GM12878 (cell line): Measurements from ENCODE around the gene ARL10. TPM values are rescaled to one million over a fixed set of nuclear protein-coding genes. Genes with fewer than 3 reads are reported as not detected.

ENCODE experiments used
- ATAC-seq: fragments of 200-7000 bp; cut with Tn5 transposase; 3 replicates; pipeline ENCODE4 v1.9.1; 2020; ENCODE audit warnings: mild to moderate bottlenecking, moderate library complexity
- BruUV-seq: library from RNA; stranded (reverse); fragments of 400-500 nt; replicated peaks from 2 replicates; lab custom pipeline; 2021; lab: Mats Ljungman, UMichigan
- CTCF ChIA-PET: fragments of 300-600 bp; sonication (Branson Sonifier 250); formaldehyde crosslinking; extraction: SDS; loops from one replicate; lab custom pipeline; 2021; ENCODE audit warnings: inconsistent platforms; lab: Yijun Ruan, JAX
- POLR2A ChIA-PET: fragments of 350-600 bp; formaldehyde crosslinking; extraction: SDS; loops from one replicate; lab custom pipeline; 2021; ENCODE audit warnings: inconsistent platforms; lab: Charles Lee
- RAD21 ChIA-PET: fragments of 300-600 bp; sonication (Branson Sonifier 250); formaldehyde crosslinking; loops from one replicate; lab custom pipeline; 2023; ENCODE audit warnings: antibody characterized with exemption; ENCODE audit not compliant: unreplicated experiment; lab: Charles Lee
- SMC1A ChIA-PET: fragments of 300-600 bp; sonication (Branson Sonifier 250); formaldehyde crosslinking; loops from one replicate; lab custom pipeline; 2023; ENCODE audit not compliant: unreplicated experiment, uncharacterized antibody; lab: Charles Lee
- DNase-seq: peaks from one replicate; pipeline ENCODE4 v3.0.0-alpha.2; 2011; ENCODE audit warnings: low read depth, low spot score
- FAIRE-seq: peaks from 3 replicates; lab custom pipeline; 2011; peaks lifted over from hg19 to GRCh38; lab: Jason Lieb, UNC
- H2AFZ ChIP-seq: 2 replicates; pipeline ENCODE4 v1.6.0; 2011; ENCODE audit warnings: low read depth, low read length, control low read depth; ENCODE audit not compliant: control insufficient read depth
- H3K27ac ChIP-seq: 2 replicates; pipeline ENCODE4 v1.5.1; 2011; ENCODE audit warnings: control low read depth; ENCODE audit not compliant: control insufficient read depth, insufficient read depth
- H3K27me3 ChIP-seq, 2 experiments: replicated peaks in 1 of 2; 2 replicates each; pipeline versions ENCODE4 v1.6.0 to v1.6.1; 2011; ENCODE audit warnings: low read length in 1 of 2; ENCODE audit not compliant: control insufficient read depth in 2 of 2, insufficient read depth in 2 of 2
- H3K36me3 ChIP-seq, 2 experiments: 2 replicates each; pipeline ENCODE4 v1.5.1; 2011; ENCODE audit warnings: low read length in 1 of 2; ENCODE audit not compliant: control insufficient read depth in 2 of 2, insufficient read depth in 2 of 2
- H3K4me1 ChIP-seq: 2 replicates; pipeline ENCODE4 v1.6.1; 2011; ENCODE audit warnings: mild to moderate bottlenecking, low read length, moderate library complexity, mixed read lengths; ENCODE audit not compliant: control insufficient read depth, insufficient read depth
- H3K4me2 ChIP-seq: 2 replicates; pipeline ENCODE4 v1.6.0; 2011; ENCODE audit warnings: control low read depth; ENCODE audit not compliant: control insufficient read depth, insufficient read depth
- H3K4me3 ChIP-seq: fragments of 200-600 bp; sonication (generic); 2 replicates; pipeline ENCODE4 v1.5.1; 2016
- H3K79me2 ChIP-seq: 2 replicates; pipeline ENCODE4 v1.6.0; 2011; ENCODE audit warnings: low read length; ENCODE audit not compliant: control insufficient read depth, insufficient read depth
- H3K9ac ChIP-seq: 2 replicates; pipeline ENCODE4 v1.8.0; 2011; ENCODE audit warnings: low read length, control low read depth, mixed read lengths; ENCODE audit not compliant: control insufficient read depth, insufficient read depth
- H3K9me3 ChIP-seq: replicated peaks from 3 replicates; pipeline ENCODE4 v1.5.1; 2011; ENCODE audit warnings: mild to moderate bottlenecking, low read length; ENCODE audit not compliant: control insufficient read depth, insufficient read depth
- H4K20me1 ChIP-seq: 2 replicates; pipeline ENCODE4 v1.6.0; 2011; ENCODE audit not compliant: control insufficient read depth, insufficient read depth
- BMI1 ChIP-seq: fragments of 450-650 bp; IDR thresholded peaks from 2 replicates; pipeline ENCODE4 v1.6.1; 2016; ENCODE audit warnings: mild to moderate bottlenecking, moderate library complexity, borderline replicate concordance
- CEBPB ChIP-seq, 2 experiments: fragments of 150-350 bp in 1 of 2; IDR thresholded peaks; 2 replicates each; pipeline ENCODE4 v1.6.1; 2012 to 2014; ENCODE audit warnings: low read depth in 2 of 2, low read length in 2 of 2, borderline replicate concordance in 1 of 2, inconsistent platforms in 1 of 2
- HCFC1 ChIP-seq: fragments of 150-350 bp; IDR thresholded peaks from 2 replicates; pipeline ENCODE4 v1.6.1; 2014; ENCODE audit warnings: low read length
- IKZF1 ChIP-seq: fragments of 450-650 bp; conservative IDR thresholded peaks from 2 replicates; pipeline ENCODE4 v1.6.1; 2017; ENCODE audit warnings: antibody characterized with exemption, mild to moderate bottlenecking
- JUNB ChIP-seq: IDR thresholded peaks from 2 replicates; pipeline ENCODE4 v1.6.1; 2016; ENCODE audit warnings: antibody characterized with exemption, mild to moderate bottlenecking
- KAT2A ChIP-seq: conservative IDR thresholded peaks from 2 replicates; pipeline ENCODE4 v1.6.1; 2011; ENCODE audit warnings: low read depth, low read length; ENCODE audit not compliant: control insufficient read depth
- MTA3 ChIP-seq: IDR thresholded peaks from 2 replicates; pipeline ENCODE4 v1.6.1; 2012; ENCODE audit warnings: low read length, inconsistent platforms, borderline replicate concordance
- NBN ChIP-seq: fragments of 450-650 bp; IDR thresholded peaks from 2 replicates; pipeline ENCODE4 v1.6.1; 2016
- NR2C1 ChIP-seq: fragments of 450-650 bp; IDR thresholded peaks from 2 replicates; pipeline ENCODE4 v1.6.1; 2017; ENCODE audit warnings: antibody characterized with exemption, mild to moderate bottlenecking, moderate library complexity
- SREBF1 ChIP-seq: IDR thresholded peaks from 2 replicates; pipeline ENCODE4 v1.6.1; 2012; ENCODE audit warnings: mild to moderate bottlenecking, low read length
- TCF12 ChIP-seq: IDR thresholded peaks from 2 replicates; pipeline ENCODE4 v1.6.1; 2011; ENCODE audit warnings: low read depth, mild to moderate bottlenecking, low read length
- ZNF384 ChIP-seq: IDR thresholded peaks from 2 replicates; pipeline ENCODE4 v1.6.1; 2012; ENCODE audit warnings: low read depth, mild to moderate bottlenecking, low read length, improper control_type of control experiment, borderline replicate concordance
- ZSCAN29 ChIP-seq: fragments of 450-650 bp; IDR thresholded peaks from 2 replicates; pipeline ENCODE4 v1.6.1; 2017; ENCODE audit warnings: mild to moderate bottlenecking, moderate library complexity
- WGBS: methylation state at CpG from one replicate; pipeline ENCODE4 v1.1.6; 2016; ENCODE audit warnings: low lambda C conversion rate; ENCODE audit not compliant: insufficient replicate concordance, insufficient coverage; ENCODE audit errors: missing lambda C conversion rate; 5-methylcytosine and 5-hydroxymethylcytosine counted together
- in situ Hi-C: fragments of 300-500 bp; cut with MboI; formaldehyde crosslinking; loops from 9 replicates; pipeline ENCODE4 v1.14.3; 2018; ENCODE audit warnings: mixed read lengths
- intact Hi-C: fragments of 100-400 bp; cut with micrococcal nuclease; formaldehyde crosslinking; loops from one replicate; pipeline ENCODE4 v1.14.2; 2022; ENCODE audit not compliant: unreplicated experiment
- polyA plus RNA-seq, 11 experiments: library from polyadenylated mRNA; depleted of rRNA in 4 of 11; unstranded in 6 of 11; stranded (reverse) in 5 of 11; fragments of >200 nt; fragmentation: Nextera tagmentation in 4 of 11; fragmentation: Illumina TruSeq in 1 of 11; extraction: Ambion mirVana in 4 of 11; extraction: Trizol in 1 of 11; gene quantifications; 1 replicate in 1 of 11; 2 replicates in 10 of 11; pipeline versions ENCODE4 v1.2.1 to v1.2.3, GENCODE V29; 2011 to 2016; ENCODE audit warnings: inconsistent platforms in 2 of 11, missing spikeins in 2 of 11, low read depth in 1 of 11
- total RNA-seq, 4 experiments: library from RNA; depleted of rRNA in 3 of 4; stranded (reverse); fragments of >200 nt in 3 of 4; fragmentation: Illumina TruSeq in 1 of 4; extraction: Trizol in 1 of 4; gene quantifications; 2 replicates each; pipeline versions ENCODE4 v1.2.1 to v1.2.3, GENCODE V29; 2013 to 2021
- TF ChIP-seq, protein P1 (sequence below): IDR thresholded peaks from 2 replicates; pipeline ENCODE4 v1.6.1; 2012; ENCODE audit warnings: improper control_type of control experiment, low read depth, low read length; ENCODE audit not compliant: insufficient replicate concordance
- TF ChIP-seq, protein P2 (sequence below): fragments of 150-350 bp; IDR thresholded peaks from 2 replicates; pipeline ENCODE4 v1.6.1; 2016; ENCODE audit warnings: low read depth, low read length
- TF ChIP-seq, protein P3 (sequence below): IDR thresholded peaks from 2 replicates; pipeline ENCODE4 v1.6.1; 2012; ENCODE audit warnings: low read length, inconsistent platforms

Gene ARL10
- total and polyA plus RNA-seq, 10 of the 15 experiments (the other 5 are each of a cell fraction or from before 2014, with no cell fraction given) = 0.44 to 6.4 (median 2.4) TPM

DNA sequence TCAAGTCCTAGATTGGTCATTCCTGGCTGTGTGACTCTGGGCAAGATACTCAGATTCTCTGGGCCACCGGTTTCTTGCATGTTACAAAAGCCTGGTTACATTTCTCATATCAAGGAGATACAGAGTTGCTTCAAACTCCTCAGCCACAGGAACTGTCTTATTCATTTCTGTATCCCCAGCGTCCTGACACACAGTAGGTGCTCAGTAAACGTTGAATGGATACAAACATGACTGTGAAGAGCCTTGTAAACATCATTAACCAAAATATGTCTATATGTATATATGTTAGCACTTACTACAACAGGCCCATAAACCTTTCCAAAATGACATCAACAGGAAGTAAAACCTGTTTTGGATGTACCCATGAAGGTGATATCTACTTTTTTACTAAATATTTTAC is 49.4 kb downstream of the ARL10 start:
- peak overlapping the region; percentile 93 for H3K4me2 ChIP-seq
- intact Hi-C loops = loop anchor here (10.0 kb wide), 2 partner anchors 230 to 680 kb away; partner anchors contain the start of gene TSPAN17
- TF ChIP-seq, protein P1, sequence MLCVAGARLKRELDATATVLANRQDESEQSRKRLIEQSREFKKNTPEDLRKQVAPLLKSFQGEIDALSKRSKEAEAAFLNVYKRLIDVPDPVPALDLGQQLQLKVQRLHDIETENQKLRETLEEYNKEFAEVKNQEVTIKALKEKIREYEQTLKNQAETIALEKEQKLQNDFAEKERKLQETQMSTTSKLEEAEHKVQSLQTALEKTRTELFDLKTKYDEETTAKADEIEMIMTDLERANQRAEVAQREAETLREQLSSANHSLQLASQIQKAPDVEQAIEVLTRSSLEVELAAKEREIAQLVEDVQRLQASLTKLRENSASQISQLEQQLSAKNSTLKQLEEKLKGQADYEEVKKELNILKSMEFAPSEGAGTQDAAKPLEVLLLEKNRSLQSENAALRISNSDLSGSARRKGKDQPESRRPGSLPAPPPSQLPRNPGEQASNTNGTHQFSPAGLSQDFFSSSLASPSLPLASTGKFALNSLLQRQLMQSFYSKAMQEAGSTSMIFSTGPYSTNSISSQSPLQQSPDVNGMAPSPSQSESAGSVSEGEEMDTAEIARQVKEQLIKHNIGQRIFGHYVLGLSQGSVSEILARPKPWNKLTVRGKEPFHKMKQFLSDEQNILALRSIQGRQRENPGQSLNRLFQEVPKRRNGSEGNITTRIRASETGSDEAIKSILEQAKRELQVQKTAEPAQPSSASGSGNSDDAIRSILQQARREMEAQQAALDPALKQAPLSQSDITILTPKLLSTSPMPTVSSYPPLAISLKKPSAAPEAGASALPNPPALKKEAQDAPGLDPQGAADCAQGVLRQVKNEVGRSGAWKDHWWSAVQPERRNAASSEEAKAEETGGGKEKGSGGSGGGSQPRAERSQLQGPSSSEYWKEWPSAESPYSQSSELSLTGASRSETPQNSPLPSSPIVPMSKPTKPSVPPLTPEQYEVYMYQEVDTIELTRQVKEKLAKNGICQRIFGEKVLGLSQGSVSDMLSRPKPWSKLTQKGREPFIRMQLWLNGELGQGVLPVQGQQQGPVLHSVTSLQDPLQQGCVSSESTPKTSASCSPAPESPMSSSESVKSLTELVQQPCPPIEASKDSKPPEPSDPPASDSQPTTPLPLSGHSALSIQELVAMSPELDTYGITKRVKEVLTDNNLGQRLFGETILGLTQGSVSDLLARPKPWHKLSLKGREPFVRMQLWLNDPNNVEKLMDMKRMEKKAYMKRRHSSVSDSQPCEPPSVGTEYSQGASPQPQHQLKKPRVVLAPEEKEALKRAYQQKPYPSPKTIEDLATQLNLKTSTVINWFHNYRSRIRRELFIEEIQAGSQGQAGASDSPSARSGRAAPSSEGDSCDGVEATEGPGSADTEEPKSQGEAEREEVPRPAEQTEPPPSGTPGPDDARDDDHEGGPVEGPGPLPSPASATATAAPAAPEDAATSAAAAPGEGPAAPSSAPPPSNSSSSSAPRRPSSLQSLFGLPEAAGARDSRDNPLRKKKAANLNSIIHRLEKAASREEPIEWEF = no peak
- TF ChIP-seq SREBF1 = no peak
- no peak for TF ChIP-seq JUNB
- TF ChIP-seq, protein P2, sequence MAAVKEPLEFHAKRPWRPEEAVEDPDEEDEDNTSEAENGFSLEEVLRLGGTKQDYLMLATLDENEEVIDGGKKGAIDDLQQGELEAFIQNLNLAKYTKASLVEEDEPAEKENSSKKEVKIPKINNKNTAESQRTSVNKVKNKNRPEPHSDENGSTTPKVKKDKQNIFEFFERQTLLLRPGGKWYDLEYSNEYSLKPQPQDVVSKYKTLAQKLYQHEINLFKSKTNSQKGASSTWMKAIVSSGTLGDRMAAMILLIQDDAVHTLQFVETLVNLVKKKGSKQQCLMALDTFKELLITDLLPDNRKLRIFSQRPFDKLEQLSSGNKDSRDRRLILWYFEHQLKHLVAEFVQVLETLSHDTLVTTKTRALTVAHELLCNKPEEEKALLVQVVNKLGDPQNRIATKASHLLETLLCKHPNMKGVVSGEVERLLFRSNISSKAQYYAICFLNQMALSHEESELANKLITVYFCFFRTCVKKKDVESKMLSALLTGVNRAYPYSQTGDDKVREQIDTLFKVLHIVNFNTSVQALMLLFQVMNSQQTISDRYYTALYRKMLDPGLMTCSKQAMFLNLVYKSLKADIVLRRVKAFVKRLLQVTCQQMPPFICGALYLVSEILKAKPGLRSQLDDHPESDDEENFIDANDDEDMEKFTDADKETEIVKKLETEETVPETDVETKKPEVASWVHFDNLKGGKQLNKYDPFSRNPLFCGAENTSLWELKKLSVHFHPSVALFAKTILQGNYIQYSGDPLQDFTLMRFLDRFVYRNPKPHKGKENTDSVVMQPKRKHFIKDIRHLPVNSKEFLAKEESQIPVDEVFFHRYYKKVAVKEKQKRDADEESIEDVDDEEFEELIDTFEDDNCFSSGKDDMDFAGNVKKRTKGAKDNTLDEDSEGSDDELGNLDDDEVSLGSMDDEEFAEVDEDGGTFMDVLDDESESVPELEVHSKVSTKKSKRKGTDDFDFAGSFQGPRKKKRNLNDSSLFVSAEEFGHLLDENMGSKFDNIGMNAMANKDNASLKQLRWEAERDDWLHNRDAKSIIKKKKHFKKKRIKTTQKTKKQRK = no peak
- no peak for TF ChIP-seq NBN
- TF ChIP-seq HCFC1 = no peak
- TF ChIP-seq, protein P3, sequence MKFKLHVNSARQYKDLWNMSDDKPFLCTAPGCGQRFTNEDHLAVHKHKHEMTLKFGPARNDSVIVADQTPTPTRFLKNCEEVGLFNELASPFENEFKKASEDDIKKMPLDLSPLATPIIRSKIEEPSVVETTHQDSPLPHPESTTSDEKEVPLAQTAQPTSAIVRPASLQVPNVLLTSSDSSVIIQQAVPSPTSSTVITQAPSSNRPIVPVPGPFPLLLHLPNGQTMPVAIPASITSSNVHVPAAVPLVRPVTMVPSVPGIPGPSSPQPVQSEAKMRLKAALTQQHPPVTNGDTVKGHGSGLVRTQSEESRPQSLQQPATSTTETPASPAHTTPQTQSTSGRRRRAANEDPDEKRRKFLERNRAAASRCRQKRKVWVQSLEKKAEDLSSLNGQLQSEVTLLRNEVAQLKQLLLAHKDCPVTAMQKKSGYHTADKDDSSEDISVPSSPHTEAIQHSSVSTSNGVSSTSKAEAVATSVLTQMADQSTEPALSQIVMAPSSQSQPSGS = no peak
- no peak for TF ChIP-seq NR2C1
- TF ChIP-seq MTA3 = no peak
- TF ChIP-seq KAT2A = no peak
- TF ChIP-seq BMI1 = no peak
- no peak for TF ChIP-seq ZSCAN29
- no peak for TF ChIP-seq ZNF384
- TF ChIP-seq TCF12 = no peak
- TF ChIP-seq CEBPB (IDR thresholded peaks at IDR 0.05; ENCODE audit: borderline replicate concordance in 1 of 2, low read depth in 2 of 2, low read length in 2 of 2) = no peak
- no peak for TF ChIP-seq IKZF1

More for the DNA sequence above, 49.4 kb downstream of the ARL10 start:
- DNase-seq (no peak), FAIRE-seq (no peak), ATAC-seq (no peak)
- Histone ChIP-seq H3K9me3 (no peaks in the 10 kb centered on the region), H3K9ac (no peak overlapping the region), H2AFZ (no peak overlapping the region), H3K4me1 (peaks cover 19% of the 10 kb centered on the region), H3K79me2 (peaks cover 5% of the 10 kb centered on the region), H3K4me3 (no peak overlapping the region), H3K36me3 (no peaks in the 10 kb centered on the region; a peak in 1 of 4 replicates), H3K27me3 (no peaks in the 10 kb centered on the region), H4K20me1 (no peaks in the 10 kb centered on the region), H3K27ac (no peak overlapping the region)
- ChIA-PET RAD21 (interaction anchor here (1.1 to 2.2 kb wide), 2 partner anchors 53 to 129 kb away, joined by 4 to 17 read pairs; partner anchors contain the start of gene KIAA1191), SMC1A (interaction anchor here (1.2 kb wide), 1 partner anchor 233 kb away, joined by 3 read pairs; the partner anchor contains the start of gene TSPAN17), POLR2A (interaction anchor here (0.7 kb wide), 2 partner anchors 60 to 543 kb away, joined by 3 to 4 read pairs; no protein-coding TSS in a partner anchor), CTCF (interaction anchor here (1.1 to 2.7 kb wide), 4 partner anchors 33 to 164 kb away, joined by 4 to 9 read pairs (median 6); partner anchors contain the start of gene FAF2)
- WGBS = 56% methylated on average over 3 of the region's 3 CpGs
- TSS peak; percentile 51 for BruUV-seq
- in situ Hi-C loops = no loop called here
